ENCODE results near the gene HADHA. TPM values are rescaled to one million over a fixed set of nuclear protein-coding genes. Genes with fewer than 3 reads are reported as not detected.

Gene HADHA
- total RNA-seq, 1 experiment from 2014 or later, result 131 TPM

DNA sequence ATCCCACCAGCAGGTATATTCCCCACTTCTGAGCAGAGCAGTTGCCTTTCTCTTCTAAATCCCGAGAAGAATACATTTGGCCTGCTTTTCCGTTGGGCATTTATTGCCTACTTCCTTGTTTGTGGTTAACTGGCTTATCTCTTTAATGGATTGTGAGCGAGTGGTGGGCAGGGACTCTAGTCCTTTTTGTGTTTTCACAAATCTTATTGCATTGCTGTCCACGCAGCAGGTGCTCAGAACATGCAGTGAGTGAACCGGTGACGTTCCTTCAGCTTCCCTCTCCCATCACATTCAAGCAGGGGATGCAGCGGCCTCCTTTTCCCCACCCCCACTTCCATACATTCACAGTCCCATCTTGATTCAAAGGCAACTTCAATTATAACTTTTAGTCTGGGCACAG is 100.4 kb downstream of the HADHA start:
- DNase-seq (peak; percentile 45), ATAC-seq (peak; percentile 27)
- POLR2A ChIA-PET (ENCODE audit: unreplicated experiment), result no interaction called here
- TF ChIP-seq EZH2phosphoT487 (IDR thresholded peaks at IDR 0.05; ENCODE audit: borderline replicate concordance, low read length), result no peak
- TF ChIP-seq EZH2 (IDR thresholded peaks at IDR 0.05; ENCODE audit: low read length, unreplicated experiment), result no peak
- TF ChIP-seq, protein P1, sequence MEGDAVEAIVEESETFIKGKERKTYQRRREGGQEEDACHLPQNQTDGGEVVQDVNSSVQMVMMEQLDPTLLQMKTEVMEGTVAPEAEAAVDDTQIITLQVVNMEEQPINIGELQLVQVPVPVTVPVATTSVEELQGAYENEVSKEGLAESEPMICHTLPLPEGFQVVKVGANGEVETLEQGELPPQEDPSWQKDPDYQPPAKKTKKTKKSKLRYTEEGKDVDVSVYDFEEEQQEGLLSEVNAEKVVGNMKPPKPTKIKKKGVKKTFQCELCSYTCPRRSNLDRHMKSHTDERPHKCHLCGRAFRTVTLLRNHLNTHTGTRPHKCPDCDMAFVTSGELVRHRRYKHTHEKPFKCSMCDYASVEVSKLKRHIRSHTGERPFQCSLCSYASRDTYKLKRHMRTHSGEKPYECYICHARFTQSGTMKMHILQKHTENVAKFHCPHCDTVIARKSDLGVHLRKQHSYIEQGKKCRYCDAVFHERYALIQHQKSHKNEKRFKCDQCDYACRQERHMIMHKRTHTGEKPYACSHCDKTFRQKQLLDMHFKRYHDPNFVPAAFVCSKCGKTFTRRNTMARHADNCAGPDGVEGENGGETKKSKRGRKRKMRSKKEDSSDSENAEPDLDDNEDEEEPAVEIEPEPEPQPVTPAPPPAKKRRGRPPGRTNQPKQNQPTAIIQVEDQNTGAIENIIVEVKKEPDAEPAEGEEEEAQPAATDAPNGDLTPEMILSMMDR (conservative IDR thresholded peaks at IDR 0.05; ENCODE audit: low read depth, low read length), result no peak
- Histone ChIP-seq H3K27ac (ENCODE audit: low read length) (0 out of 2 replicates have a peak overlapping the region, but pooled peaks have one; percentile 14), H3K4me1 (ENCODE audit: insufficient read depth, low read length) (peaks cover 18% of the 10 kb centered on the region), H3K27me3 (ENCODE audit: low read length) (no peaks in the 10 kb centered on the region), H3K9ac (ENCODE audit: low read length) (no peak overlapping the region), H3K4me2 (ENCODE audit: low read length) (peak overlapping the region; percentile 33), H3F3A (ENCODE audit: low read length, unreplicated experiment) (no peaks in the 10 kb centered on the region), H3K9me3 (ENCODE audit: low read length) (no peaks in the 10 kb centered on the region), H3K9me2 (replicated peaks; ENCODE audit: low read length) (no peaks in the 10 kb centered on the region), H3K36me3 (ENCODE audit: low read depth, low read length) (no peaks in the 10 kb centered on the region), H4K20me1 (ENCODE audit: low read length) (no peaks in the 10 kb centered on the region), H3K79me2 (ENCODE audit: low read length) (no peaks in the 10 kb centered on the region), H2AFZ (ENCODE audit: low read length) (peak overlapping the region; percentile 7; the same call in 1 of the 2 replicates), H3K4me3 (ENCODE audit: low read length) (no peak overlapping the region)
- CTCF ChIA-PET, result interaction anchor here (0.6 to 0.7 kb wide), 2 partner anchors 56 to 151 kb away, joined by 3 to 7 read pairs; no protein-coding TSS in a partner anchor
- BruUV-seq (replicated peaks), result no TSS peak
- intact Hi-C loops (cut with micrococcal nuclease), result loop anchor here (2.0 kb wide), 2 partner anchors 55 to 291 kb away; no protein-coding TSS in a partner anchor

GRCh38 chr2:26141145-26141769 is 103.2 kb downstream of the HADHA start:
- Histone ChIP-seq H3K4me1 (ENCODE audit: insufficient read depth, low read length) (peaks cover 18% of the 10 kb centered on the region), H3K4me2 (ENCODE audit: low read length) (no peak overlapping the region), H3K79me2 (ENCODE audit: low read length) (no peaks in the 10 kb centered on the region), H3K27ac (ENCODE audit: low read length) (no peak overlapping the region), H3K4me3 (ENCODE audit: low read length) (no peak overlapping the region), H3K9me2 (replicated peaks; ENCODE audit: low read length) (no peaks in the 10 kb centered on the region), H3K9me3 (ENCODE audit: low read length) (no peaks in the 10 kb centered on the region), H3K27me3 (ENCODE audit: low read length) (no peaks in the 10 kb centered on the region), H4K20me1 (ENCODE audit: low read length) (no peaks in the 10 kb centered on the region), H3F3A (ENCODE audit: low read length, unreplicated experiment) (no peaks in the 10 kb centered on the region), H3K36me3 (ENCODE audit: low read depth, low read length) (0 out of 2 replicates have a peak, but pooled peaks cover 3% of the 10 kb centered on the region), H3K9ac (ENCODE audit: low read length) (no peak overlapping the region), H2AFZ (ENCODE audit: low read length) (no peak overlapping the region)
- BruUV-seq (replicated peaks), result no TSS peak
- ChIA-PET POLR2A (ENCODE audit: unreplicated experiment) (no interaction called here), CTCF (no interaction called here)
- DNase-seq (no peak), ATAC-seq (no peak)
- TF ChIP-seq EZH2 (IDR thresholded peaks at IDR 0.05; ENCODE audit: low read length, unreplicated experiment), result no peak
- TF ChIP-seq EZH2phosphoT487 (IDR thresholded peaks at IDR 0.05; ENCODE audit: borderline replicate concordance, low read length), result no peak
- TF ChIP-seq, protein P1 (conservative IDR thresholded peaks at IDR 0.05; ENCODE audit: low read depth, low read length), result no peak
- intact Hi-C loops (cut with micrococcal nuclease), result no loop called here

Other genes with a start within 250 kb of the HADHA start
- gene RAB10, start 210.5 kb downstream of the HADHA start, total RNA-seq (2014; rRNA removed), result 138 and 149 TPM in 2 replicates
- 1.4 and 1.8 TPM in 2 replicates for gene GAREM2, start 71.5 kb downstream of the HADHA start, total RNA-seq (2014; rRNA removed)
- gene HADHB, start 307 bp upstream of the HADHA start, total RNA-seq (2014; rRNA removed), result 58.3 and 72.3 TPM in 2 replicates
- gene SELENOI, start 101.5 kb upstream of the HADHA start, total RNA-seq (2014; rRNA removed), result 22.0 and 22.3 TPM in 2 replicates
- gene ADGRF3, start 102.2 kb upstream of the HADHA start, total RNA-seq (2014; rRNA removed), result not detected in 2 replicates
- not detected in 2 replicates for gene DRC1, start 157.3 kb upstream of the HADHA start, total RNA-seq (2014; rRNA removed)
- not detected in 2 replicates for gene OTOF, start 233.5 kb upstream of the HADHA start, total RNA-seq (2014; rRNA removed)